ENCODE measurements around the gene SLC25A29.

DNA sequence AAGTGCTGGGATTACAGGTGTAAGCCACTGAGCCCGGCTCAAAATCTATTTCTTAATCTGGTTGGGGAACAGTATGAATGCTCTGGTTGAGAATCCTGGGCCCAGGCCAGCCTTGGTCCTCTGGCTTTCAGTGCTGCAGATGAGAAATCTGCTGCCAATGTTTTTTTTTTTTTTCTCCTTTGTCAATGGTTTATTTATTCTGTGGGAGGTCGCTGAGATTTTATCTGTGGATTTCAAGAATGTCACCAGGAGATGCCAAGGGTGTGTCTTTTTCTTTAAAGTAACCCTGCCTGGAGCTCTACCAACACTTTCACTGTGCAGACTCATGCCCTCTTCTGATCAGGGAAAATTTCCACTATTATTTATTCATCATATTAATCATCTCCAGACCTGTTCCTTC is 3.6 kb downstream of the SLC25A29 start:
- TF ChIP-seq, protein P1, sequence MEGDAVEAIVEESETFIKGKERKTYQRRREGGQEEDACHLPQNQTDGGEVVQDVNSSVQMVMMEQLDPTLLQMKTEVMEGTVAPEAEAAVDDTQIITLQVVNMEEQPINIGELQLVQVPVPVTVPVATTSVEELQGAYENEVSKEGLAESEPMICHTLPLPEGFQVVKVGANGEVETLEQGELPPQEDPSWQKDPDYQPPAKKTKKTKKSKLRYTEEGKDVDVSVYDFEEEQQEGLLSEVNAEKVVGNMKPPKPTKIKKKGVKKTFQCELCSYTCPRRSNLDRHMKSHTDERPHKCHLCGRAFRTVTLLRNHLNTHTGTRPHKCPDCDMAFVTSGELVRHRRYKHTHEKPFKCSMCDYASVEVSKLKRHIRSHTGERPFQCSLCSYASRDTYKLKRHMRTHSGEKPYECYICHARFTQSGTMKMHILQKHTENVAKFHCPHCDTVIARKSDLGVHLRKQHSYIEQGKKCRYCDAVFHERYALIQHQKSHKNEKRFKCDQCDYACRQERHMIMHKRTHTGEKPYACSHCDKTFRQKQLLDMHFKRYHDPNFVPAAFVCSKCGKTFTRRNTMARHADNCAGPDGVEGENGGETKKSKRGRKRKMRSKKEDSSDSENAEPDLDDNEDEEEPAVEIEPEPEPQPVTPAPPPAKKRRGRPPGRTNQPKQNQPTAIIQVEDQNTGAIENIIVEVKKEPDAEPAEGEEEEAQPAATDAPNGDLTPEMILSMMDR (IDR thresholded peaks at IDR 0.05): no peak
- TF ChIP-seq POLR2AphosphoS5 (IDR thresholded peaks at IDR 0.05; ENCODE audit: insufficient read depth in 1 of 2, low read depth in 1 of 2) (peak in 1 of 2 donors; percentile 54), POLR2A (IDR thresholded peaks at IDR 0.05) (no peak)
